Activated CD4-positive, alpha-beta memory T cell treated with anti-CD3 and anti-CD28 coated beads for 36 hours (primary cell): Measurements from ENCODE around the gene BATF2. TPM values are rescaled to one million over a fixed set of nuclear protein-coding genes. Genes with fewer than 3 reads are reported as not detected.

ENCODE experiments used
- CTCF ChIA-PET: fragments of 350-600 bp; sonication (Branson Sonifier 250); formaldehyde crosslinking; loops from one replicate; lab custom pipeline; 2021; ENCODE audit warnings: antibody characterized with exemption, inconsistent platforms; lab: Charles Lee
- POLR2A ChIA-PET: fragments of 350-600 bp; sonication (Branson Sonifier 250); formaldehyde crosslinking; loops from one replicate; lab custom pipeline; 2021; ENCODE audit warnings: antibody characterized with exemption; lab: Charles Lee
- DNase-seq: peaks from one replicate; pipeline ENCODE4 v3.0.0-alpha.2; 2020
- H3K27ac Mint-ChIP-seq: one replicate; pipeline ENCODE4 v1.8.0; 2021; ENCODE audit warnings: mixed read lengths
- H3K27me3 Mint-ChIP-seq: one replicate; pipeline ENCODE4 v1.8.0; 2021; ENCODE audit warnings: mixed read lengths
- H3K36me3 Mint-ChIP-seq: one replicate; pipeline ENCODE4 v1.8.0; 2021; ENCODE audit warnings: mixed read lengths
- H3K4me1 Mint-ChIP-seq: one replicate; pipeline ENCODE4 v1.8.0; 2021; ENCODE audit warnings: low read depth, mixed read lengths
- H3K4me3 Mint-ChIP-seq: one replicate; pipeline ENCODE4 v1.8.0; 2021; ENCODE audit warnings: mild to moderate bottlenecking, mixed read lengths
- H3K9me3 Mint-ChIP-seq: one replicate; pipeline ENCODE4 v1.8.0; 2021; ENCODE audit warnings: mixed read lengths
- intact Hi-C: fragments of 100-400 bp; cut with micrococcal nuclease; formaldehyde crosslinking; loops from one replicate; pipeline ENCODE4 v1.15.1; 2023
- microRNA-seq: library from miRNA; unstranded; fragments of <30 nt; microRNA quantifications from one replicate; pipeline ENCODE4 v1.2.0, GENCODE V29; 2022; ENCODE audit warnings: borderline number of aligned reads, borderline microRNAs expressed, borderline replicate concordance
- total RNA-seq, 2 experiments: library from RNA; stranded (reverse); gene quantifications; one replicate each; pipeline ENCODE4 v1.2.3, GENCODE V29; 2021

The BATF2 gene
- total RNA-seq, 2 experiments from 2014 or later = 0.22 TPM; not detected in 1

GRCh38 chr11:64960719-64961118 lies 36.1 kb downstream of the BATF2 start:
- POLR2A ChIA-PET = no interaction called here
- H3K36me3 Mint-ChIP-seq = no peaks in the 10 kb centered on the region

GRCh38 chr11:64959498-64959897 lies 37.3 kb downstream of the BATF2 start:
- H3K36me3 Mint-ChIP-seq = no peaks in the 10 kb centered on the region
- H3K4me3 Mint-ChIP-seq = no peak overlapping the region
- no peaks in the 10 kb centered on the region for H3K4me1 Mint-ChIP-seq
- DNase-seq = no peak
- ChIA-PET POLR2A (no interaction called here), CTCF (no interaction called here)
- H3K27ac Mint-ChIP-seq = no peak overlapping the region
- intact Hi-C loops = no loop called here
- no peaks in the 10 kb centered on the region for H3K9me3 Mint-ChIP-seq
- peaks cover 2% of the 10 kb centered on the region for H3K27me3 Mint-ChIP-seq

More at GRCh38 chr11:64960719-64961118, 36.1 kb downstream of the BATF2 start:
- CTCF ChIA-PET = no interaction called here
- no peak for DNase-seq
- Mint-ChIP-seq H3K27ac (no peak overlapping the region), H3K9me3 (no peaks in the 10 kb centered on the region), H3K27me3 (peaks cover 2% of the 10 kb centered on the region), H3K4me3 (no peak overlapping the region), H3K4me1 (peaks cover 8% of the 10 kb centered on the region)
- intact Hi-C loops = no loop called here

GRCh38 chr11:64954201-64954600 lies 42.6 kb downstream of the BATF2 start:
- Mint-ChIP-seq H3K4me1 (no peaks in the 10 kb centered on the region), H3K9me3 (no peaks in the 10 kb centered on the region), H3K4me3 (no peak overlapping the region), H3K27me3 (peaks cover 1% of the 10 kb centered on the region), H3K36me3 (no peaks in the 10 kb centered on the region), H3K27ac (no peak overlapping the region)
- POLR2A ChIA-PET = no interaction called here
- CTCF ChIA-PET = interaction anchor here (0.7 to 1.4 kb wide), 2 partner anchors 10 to 60 kb away, joined by 3 to 7 read pairs; partner anchors contain the start of gene ARL2
- intact Hi-C loops = no loop called here
- DNase-seq = no peak

- Mint-ChIP-seq H3K9me3 (no peaks in the 10 kb centered on the region), H3K4me3 (no peak overlapping the region), H3K27me3 (peaks cover 1% of the 10 kb centered on the region), H3K4me1 (no peaks in the 10 kb centered on the region), H3K36me3 (no peaks in the 10 kb centered on the region), H3K27ac (no peak overlapping the region)
- intact Hi-C loops = no loop called here
- no peak for DNase-seq
- ChIA-PET POLR2A (no interaction called here), CTCF (interaction anchor here (1.3 kb wide), 1 partner anchor 15 kb away, joined by 4 read pairs; no protein-coding TSS in a partner anchor)
These were observed 45.2 kb downstream of the BATF2 start for GRCh38 chr11:64951529-64951928.

GRCh38 chr11:64947208-64947814 lies 49.5 kb downstream of the BATF2 start:
- H3K36me3 Mint-ChIP-seq = no peaks in the 10 kb centered on the region
- intact Hi-C loops = no loop called here
- POLR2A ChIA-PET = no interaction called here
- no peaks in the 10 kb centered on the region for H3K4me1 Mint-ChIP-seq
- no peak for DNase-seq
- CTCF ChIA-PET = interaction anchor here (1.4 to 1.6 kb wide), 2 partner anchors 49 to 101 kb away, joined by 3 to 4 read pairs; no protein-coding TSS in a partner anchor
- H3K9me3 Mint-ChIP-seq = no peaks in the 10 kb centered on the region
- H3K27ac Mint-ChIP-seq = no peak overlapping the region
- no peak overlapping the region for H3K4me3 Mint-ChIP-seq
- no peaks in the 10 kb centered on the region for H3K27me3 Mint-ChIP-seq

Small RNA genes lying within 50 kb of the gene (microRNA-seq; reads per million reads assigned to microRNA genes)
- gene MIR6879 = not detected

Other genes starting within 250 kb of the BATF2 start
- 1 to 10 TPM in 1 of 2 experiments, under 1 TPM in 1; 0.94 to 1.6 TPM for gene PYGM, start 237.0 kb downstream of the BATF2 start, total RNA-seq
- gene SF1, start 218.4 kb downstream of the BATF2 start, total RNA-seq = 100 to 1,000 TPM; 323 to 328 TPM
- gene MAP4K2, start 193.8 kb downstream of the BATF2 start, total RNA-seq = 10 to 100 TPM; 83.3 to 85.8 TPM
- 10 to 100 TPM; 31.3 to 32.2 TPM for gene MEN1, start 186.4 kb downstream of the BATF2 start, total RNA-seq
- gene CDC42BPG, start 152.3 kb downstream of the BATF2 start, total RNA-seq = under 1 TPM; 0.39 to 0.69 TPM
- 100 to 1,000 TPM; 103 to 113 TPM for gene EHD1, start 118.3 kb downstream of the BATF2 start, total RNA-seq
- 10 to 100 TPM; 20.2 to 20.5 TPM for gene ATG2A, start 79.8 kb downstream of the BATF2 start, total RNA-seq
- gene PPP2R5B, start 72.3 kb downstream of the BATF2 start, total RNA-seq = 10 to 100 TPM in 1 of 2 experiments, 1 to 10 TPM in 1; 9.7 to 11.9 TPM
- gene GPHA2, start 61.1 kb downstream of the BATF2 start, total RNA-seq = under 1 TPM in 1 of 2 experiments, not detected in 1; 0.46 TPM
- under 1 TPM; 0.21 to 0.82 TPM for gene MAJIN, start 24.9 kb downstream of the BATF2 start, total RNA-seq
- gene ARL2, start 17.2 kb upstream of the BATF2 start, total RNA-seq = 100 to 1,000 TPM; 104 to 109 TPM
- gene SNX15, start 30.5 kb upstream of the BATF2 start, total RNA-seq = 10 to 100 TPM; 15.4 to 15.9 TPM
- 10 to 100 TPM; 14.2 to 14.7 TPM for gene SAC3D1, start 44.2 kb upstream of the BATF2 start, total RNA-seq
- gene NAALADL1, start 61.6 kb upstream of the BATF2 start, total RNA-seq = 10 to 100 TPM; 13.8 to 15.2 TPM
- 100 to 1,000 TPM; 111 to 112 TPM for gene CDCA5, start 87.1 kb upstream of the BATF2 start, total RNA-seq
- 10 to 100 TPM; 28.3 to 31.3 TPM for gene ZFPL1, start 87.3 kb upstream of the BATF2 start, total RNA-seq
- 10 to 100 TPM; 97.1 to 99.2 TPM for gene VPS51, start 99.2 kb upstream of the BATF2 start, total RNA-seq
- 10 to 100 TPM; 19.2 to 21.0 TPM for gene TM7SF2, start 114.9 kb upstream of the BATF2 start, total RNA-seq
- 1 to 10 TPM; 9.3 to 9.7 TPM for gene ZNHIT2, start 120.7 kb upstream of the BATF2 start, total RNA-seq
- 1,000 to 10,000 TPM; 1,138 to 1,149 TPM for gene FAU, start 125.2 kb upstream of the BATF2 start, total RNA-seq
- gene MRPL49, start 125.3 kb upstream of the BATF2 start, total RNA-seq = 10 to 100 TPM; 48.5 to 52.5 TPM
- 10 to 100 TPM; 24.5 to 26.2 TPM for gene SYVN1, start 137.5 kb upstream of the BATF2 start, total RNA-seq
- gene SPDYC, start 173.3 kb upstream of the BATF2 start, total RNA-seq = not detected
- 100 to 1,000 TPM; 111 to 116 TPM for gene CAPN1, start 185.0 kb upstream of the BATF2 start, total RNA-seq